HG03097 (cell line): Measurements from ENCODE around the gene MAML3.

Source experiments
- ATAC-seq: cut with Tn5 transposase; IDR thresholded peaks from one replicate; pipeline ENCODE4 v1.9.1; 2021; ENCODE audit not compliant: unreplicated experiment, low FRiP score

MAML3 gene

GRCh38 chr4:140103676-140104075 is 50.3 kb downstream of the MAML3 start:
- peak; percentile 90 for ATAC-seq

- no peak for ATAC-seq
Measured at GRCh38 chr4:140102421-140102820, 51.6 kb downstream of the MAML3 start.

GRCh38 chr4:140100771-140101170 is 53.2 kb downstream of the MAML3 start:
- ATAC-seq: no peak

- no peak for ATAC-seq
Measured at GRCh38 chr4:140099983-140100382, 54.0 kb downstream of the MAML3 start.

GRCh38 chr4:140098455-140099160 is 55.4 kb downstream of the MAML3 start:
- ATAC-seq: no peak

GRCh38 chr4:140097572-140097971 is 56.4 kb downstream of the MAML3 start:
- ATAC-seq: no peak

GRCh38 chr4:140096921-140097320 is 57.1 kb downstream of the MAML3 start:
- ATAC-seq: no peak

GRCh38 chr4:140096483-140096861 is 57.5 kb downstream of the MAML3 start:
- ATAC-seq: no peak

GRCh38 chr4:140095694-140096482 is 58.1 kb downstream of the MAML3 start:
- peak; percentile 47 for ATAC-seq

GRCh38 chr4:140094438-140095420 is 59.3 kb downstream of the MAML3 start:
- ATAC-seq: no peak

- no peak for ATAC-seq
Measured at GRCh38 chr4:140092094-140092851, 61.7 kb downstream of the MAML3 start.

GRCh38 chr4:140091305-140091704 is 62.7 kb downstream of the MAML3 start:
- ATAC-seq: no peak

GRCh38 chr4:140090215-140090731 is 63.7 kb downstream of the MAML3 start:
- no peak for ATAC-seq

GRCh38 chr4:140089216-140089615 is 64.8 kb downstream of the MAML3 start:
- no peak for ATAC-seq

GRCh38 chr4:140088323-140088967 is 65.5 kb downstream of the MAML3 start:
- ATAC-seq: no peak

- no peak for ATAC-seq
Measured at GRCh38 chr4:140085881-140086280, 68.1 kb downstream of the MAML3 start.

- ATAC-seq: no peak
Measured at GRCh38 chr4:140085062-140085622, 68.8 kb downstream of the MAML3 start.

- ATAC-seq: no peak
Measured at GRCh38 chr4:140084385-140084784, 69.6 kb downstream of the MAML3 start.

- ATAC-seq: no peak
Measured at GRCh38 chr4:140082391-140082755, 71.6 kb downstream of the MAML3 start.
